ENCODE measurements around the gene CLEC4C.
"Not testable (repeated sequence)": the region's sequence is repeated elsewhere in the genome, so short reads cannot be mapped to it uniquely, and the experiment has no call there.

DNA sequence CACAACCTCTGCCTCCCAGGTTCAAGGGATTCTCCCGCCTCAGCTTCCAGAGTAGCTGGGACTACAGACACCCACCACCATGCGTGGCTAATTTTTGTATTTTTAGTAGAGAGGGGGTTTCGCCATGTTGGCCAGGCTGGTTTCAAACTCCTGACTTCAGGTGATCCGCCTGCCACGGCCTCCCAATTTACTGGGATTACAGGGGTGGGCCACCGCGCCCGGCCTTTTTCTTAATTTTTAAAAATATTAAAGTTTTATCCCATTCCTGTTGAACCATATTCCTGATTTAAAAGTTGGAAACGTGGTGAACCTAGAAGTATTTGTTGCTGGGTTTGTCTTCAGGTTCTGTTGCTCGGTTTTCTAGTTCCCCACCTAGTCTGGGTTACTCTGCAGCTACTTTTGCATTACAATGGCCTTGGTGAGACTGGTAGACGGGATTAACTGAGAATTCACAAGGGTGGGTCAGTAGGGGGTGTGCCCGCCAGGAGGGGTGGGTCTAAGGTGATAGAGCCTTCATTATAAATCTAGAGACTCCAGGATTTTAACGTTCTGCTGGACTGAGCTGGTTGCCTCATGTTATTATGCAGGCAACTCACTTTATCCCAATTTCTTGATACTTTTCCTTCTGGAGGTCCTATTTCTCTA is 41.8 kb upstream of the CLEC4C start, which contains the start of gene NANOG:
- TF ChIP-seq CTCF, POLR2A, POLR2AphosphoS5 (IDR thresholded peaks at IDR 0.05): not testable (repeated sequence)

All from prostate gland (tissue), 2 donors.